NK-92 (cell line): Measurements from ENCODE around the gene FLACC1.
"Not testable (repeated sequence)": the region's sequence is repeated elsewhere in the genome, so short reads cannot be mapped to it uniquely, and the experiment has no call there.

ENCODE experiments used
- DNase-seq: peaks from one replicate; lab custom pipeline; 2025; ENCODE audit not compliant: unreplicated experiment; lab: John Stamatoyannopoulos, UW

FLACC1 gene

GRCh38 chr2:201257381-201257955 lies 99.7 kb downstream of the FLACC1 start:
- DNase-seq, result no peak

- DNase-seq, result no peak
These were observed 101.1 kb downstream of the FLACC1 start for GRCh38 chr2:201256082-201256481.

GRCh38 chr2:201255408-201256033 lies 101.6 kb downstream of the FLACC1 start:
- DNase-seq, result no peak

GRCh38 chr2:201254081-201254730 lies 102.9 kb downstream of the FLACC1 start:
- DNase-seq, result no peak

GRCh38 chr2:201250741-201251140 lies 106.4 kb downstream of the FLACC1 start:
- no peak for DNase-seq

- no peak for DNase-seq
These were observed 107.3 kb downstream of the FLACC1 start for GRCh38 chr2:201249889-201250288.

- no peak for DNase-seq
These were observed 108.8 kb downstream of the FLACC1 start for GRCh38 chr2:201248288-201248844.

GRCh38 chr2:201246280-201246679 lies 110.9 kb downstream of the FLACC1 start:
- DNase-seq, result no peak

GRCh38 chr2:201244829-201245228 lies 112.3 kb downstream of the FLACC1 start:
- no peak for DNase-seq

GRCh38 chr2:201242571-201243277 lies 114.4 kb downstream of the FLACC1 start:
- no peak for DNase-seq

- not testable (repeated sequence) for DNase-seq
These were observed 117.8 kb downstream of the FLACC1 start for GRCh38 chr2:201239167-201239935.
